ENCODE results near the gene NEB.

Gene NEB

GRCh38 chr2:151777487-151777886, 43.2 kb upstream of the NEB start:
- TF ChIP-seq, protein P1, sequence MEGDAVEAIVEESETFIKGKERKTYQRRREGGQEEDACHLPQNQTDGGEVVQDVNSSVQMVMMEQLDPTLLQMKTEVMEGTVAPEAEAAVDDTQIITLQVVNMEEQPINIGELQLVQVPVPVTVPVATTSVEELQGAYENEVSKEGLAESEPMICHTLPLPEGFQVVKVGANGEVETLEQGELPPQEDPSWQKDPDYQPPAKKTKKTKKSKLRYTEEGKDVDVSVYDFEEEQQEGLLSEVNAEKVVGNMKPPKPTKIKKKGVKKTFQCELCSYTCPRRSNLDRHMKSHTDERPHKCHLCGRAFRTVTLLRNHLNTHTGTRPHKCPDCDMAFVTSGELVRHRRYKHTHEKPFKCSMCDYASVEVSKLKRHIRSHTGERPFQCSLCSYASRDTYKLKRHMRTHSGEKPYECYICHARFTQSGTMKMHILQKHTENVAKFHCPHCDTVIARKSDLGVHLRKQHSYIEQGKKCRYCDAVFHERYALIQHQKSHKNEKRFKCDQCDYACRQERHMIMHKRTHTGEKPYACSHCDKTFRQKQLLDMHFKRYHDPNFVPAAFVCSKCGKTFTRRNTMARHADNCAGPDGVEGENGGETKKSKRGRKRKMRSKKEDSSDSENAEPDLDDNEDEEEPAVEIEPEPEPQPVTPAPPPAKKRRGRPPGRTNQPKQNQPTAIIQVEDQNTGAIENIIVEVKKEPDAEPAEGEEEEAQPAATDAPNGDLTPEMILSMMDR (IDR thresholded peaks at IDR 0.05): no peak

DNA sequence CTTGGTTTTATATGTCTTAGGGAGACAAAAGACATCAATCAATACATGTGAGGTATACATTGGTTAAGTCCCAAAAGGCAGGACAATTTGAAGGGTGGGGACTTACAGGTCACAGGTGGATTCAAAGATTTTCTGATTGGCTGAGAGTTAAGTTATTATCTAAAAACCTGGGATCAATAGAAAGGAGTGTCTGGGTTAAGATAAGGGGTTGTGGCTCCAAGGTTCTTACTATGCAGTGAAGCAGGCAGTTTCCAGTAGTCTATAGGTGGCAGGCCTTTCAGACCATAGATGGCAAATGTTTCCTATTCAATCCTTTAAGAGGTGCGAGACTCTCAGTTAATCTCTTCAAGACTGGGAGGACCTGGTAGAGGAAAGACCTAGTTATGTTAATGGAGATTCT, 42.1 kb upstream of the NEB start:
- TF ChIP-seq, protein P1 (IDR thresholded peaks at IDR 0.05): no peak

DNA sequence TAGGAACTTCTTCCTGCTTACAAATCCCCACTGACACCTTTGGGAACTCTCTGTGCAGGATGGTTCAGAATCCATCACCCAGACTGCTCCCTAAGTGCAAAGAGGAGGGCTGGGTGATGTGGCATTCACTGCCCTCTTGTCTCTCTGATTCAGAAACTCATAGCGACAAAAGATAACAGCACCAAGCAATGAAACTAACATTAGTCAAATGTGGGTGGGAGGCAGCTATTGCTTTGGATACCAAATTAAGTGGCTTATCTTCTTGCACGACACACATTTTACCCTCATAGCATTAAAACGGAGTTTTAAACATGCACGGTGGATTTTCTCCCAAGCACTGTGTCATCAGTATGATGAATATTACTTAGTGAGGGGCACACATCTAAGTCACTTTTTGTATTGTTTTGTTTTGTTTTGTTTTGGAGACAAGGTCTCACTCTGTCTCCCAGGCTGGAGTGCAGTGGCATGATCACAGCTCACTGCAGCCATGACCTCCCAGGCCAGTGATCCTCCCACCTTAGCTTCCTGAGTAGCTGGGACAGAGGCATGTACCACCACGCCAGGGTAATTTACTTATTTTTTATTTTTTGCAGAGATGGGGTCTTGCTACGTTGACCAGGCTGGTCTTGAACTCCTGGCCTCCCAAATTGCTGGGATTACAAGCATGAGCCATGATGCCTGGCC, 40.9 kb upstream of the NEB start:
- TF ChIP-seq, protein P1 (IDR thresholded peaks at IDR 0.05): no peak

- TF ChIP-seq, protein P1 (IDR thresholded peaks at IDR 0.05): no peak
These were observed 40.2 kb upstream of the NEB start for GRCh38 chr2:151774506-151774905.

GRCh38 chr2:151771599-151772358, 37.5 kb upstream of the NEB start:
- TF ChIP-seq, protein P1 (IDR thresholded peaks at IDR 0.05): no peak

- TF ChIP-seq, protein P1 (IDR thresholded peaks at IDR 0.05): no peak
These were observed 36.7 kb upstream of the NEB start for GRCh38 chr2:151770995-151771394.

- TF ChIP-seq, protein P1 (IDR thresholded peaks at IDR 0.05): no peak
These were observed 35.3 kb upstream of the NEB start for GRCh38 chr2:151769606-151770005.

All from LNCAP (cell line).